Ishikawa (cell line): ENCODE data around the gene RYR1.

Source experiments
- CEBPB ChIP-seq: IDR thresholded peaks from 2 replicates; pipeline ENCODE4 v1.6.1; 2012
- CREB1 ChIP-seq: IDR thresholded peaks from 2 replicates; pipeline ENCODE4 v1.6.1; 2012; ENCODE audit warnings: low read depth
- EGR1 ChIP-seq: IDR thresholded peaks from 2 replicates; pipeline ENCODE4 v1.6.1; 2012
- EP300 ChIP-seq: IDR thresholded peaks from 2 replicates; pipeline ENCODE4 v1.6.1; 2012; ENCODE audit warnings: borderline replicate concordance
- RAD21 ChIP-seq: IDR thresholded peaks from 2 replicates; pipeline ENCODE4 v1.6.1; 2012; ENCODE audit warnings: low read depth
- TAF1 ChIP-seq: IDR thresholded peaks from 2 replicates; pipeline ENCODE4 v1.6.1; 2012; ENCODE audit warnings: low read depth, mild to moderate bottlenecking
- TEAD4 ChIP-seq: IDR thresholded peaks from 2 replicates; pipeline ENCODE4 v1.6.1; 2012
- TF ChIP-seq, protein P1 (sequence below): IDR thresholded peaks from 2 replicates; pipeline ENCODE4 v1.6.1; 2012
- TF ChIP-seq, protein P2 (sequence below): IDR thresholded peaks from 2 replicates; pipeline ENCODE4 v1.6.1; 2012
- TF ChIP-seq, protein P3 (sequence below): IDR thresholded peaks from 2 replicates; pipeline ENCODE4 v1.6.1; 2012; ENCODE audit warnings: low read depth, mild to moderate bottlenecking

DNA sequence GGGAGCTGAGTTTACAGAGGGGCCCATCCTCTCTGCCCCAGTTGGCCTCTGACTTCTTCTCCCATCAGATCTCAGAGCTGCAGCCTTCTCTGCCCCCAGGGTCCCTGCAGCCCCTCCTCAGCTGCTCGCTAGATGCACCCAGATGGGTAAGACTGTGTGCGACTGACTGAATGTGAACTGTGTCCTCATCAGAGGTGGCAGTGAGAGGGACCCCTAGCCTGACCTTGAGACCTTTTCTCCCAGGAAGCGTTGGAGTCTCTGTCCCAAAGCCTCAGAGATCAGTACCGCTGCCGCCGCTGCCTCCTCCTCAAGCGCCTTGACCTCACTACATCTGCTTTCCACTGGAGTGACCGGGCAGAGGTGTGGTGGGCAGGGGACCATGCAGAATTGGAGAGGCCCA is 28.2 kb upstream of the RYR1 start:
- TF ChIP-seq CREB1 (no peak), TAF1 (no peak), CEBPB (no peak), TEAD4 (no peak), RAD21 (no peak), EGR1 (no peak), EP300 (no peak)
- TF ChIP-seq, protein P1, sequence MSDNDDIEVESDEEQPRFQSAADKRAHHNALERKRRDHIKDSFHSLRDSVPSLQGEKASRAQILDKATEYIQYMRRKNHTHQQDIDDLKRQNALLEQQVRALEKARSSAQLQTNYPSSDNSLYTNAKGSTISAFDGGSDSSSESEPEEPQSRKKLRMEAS, result no peak
- TF ChIP-seq, protein P2, sequence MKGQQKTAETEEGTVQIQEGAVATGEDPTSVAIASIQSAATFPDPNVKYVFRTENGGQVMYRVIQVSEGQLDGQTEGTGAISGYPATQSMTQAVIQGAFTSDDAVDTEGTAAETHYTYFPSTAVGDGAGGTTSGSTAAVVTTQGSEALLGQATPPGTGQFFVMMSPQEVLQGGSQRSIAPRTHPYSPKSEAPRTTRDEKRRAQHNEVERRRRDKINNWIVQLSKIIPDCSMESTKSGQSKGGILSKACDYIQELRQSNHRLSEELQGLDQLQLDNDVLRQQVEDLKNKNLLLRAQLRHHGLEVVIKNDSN, result no peak
- TF ChIP-seq, protein P3, sequence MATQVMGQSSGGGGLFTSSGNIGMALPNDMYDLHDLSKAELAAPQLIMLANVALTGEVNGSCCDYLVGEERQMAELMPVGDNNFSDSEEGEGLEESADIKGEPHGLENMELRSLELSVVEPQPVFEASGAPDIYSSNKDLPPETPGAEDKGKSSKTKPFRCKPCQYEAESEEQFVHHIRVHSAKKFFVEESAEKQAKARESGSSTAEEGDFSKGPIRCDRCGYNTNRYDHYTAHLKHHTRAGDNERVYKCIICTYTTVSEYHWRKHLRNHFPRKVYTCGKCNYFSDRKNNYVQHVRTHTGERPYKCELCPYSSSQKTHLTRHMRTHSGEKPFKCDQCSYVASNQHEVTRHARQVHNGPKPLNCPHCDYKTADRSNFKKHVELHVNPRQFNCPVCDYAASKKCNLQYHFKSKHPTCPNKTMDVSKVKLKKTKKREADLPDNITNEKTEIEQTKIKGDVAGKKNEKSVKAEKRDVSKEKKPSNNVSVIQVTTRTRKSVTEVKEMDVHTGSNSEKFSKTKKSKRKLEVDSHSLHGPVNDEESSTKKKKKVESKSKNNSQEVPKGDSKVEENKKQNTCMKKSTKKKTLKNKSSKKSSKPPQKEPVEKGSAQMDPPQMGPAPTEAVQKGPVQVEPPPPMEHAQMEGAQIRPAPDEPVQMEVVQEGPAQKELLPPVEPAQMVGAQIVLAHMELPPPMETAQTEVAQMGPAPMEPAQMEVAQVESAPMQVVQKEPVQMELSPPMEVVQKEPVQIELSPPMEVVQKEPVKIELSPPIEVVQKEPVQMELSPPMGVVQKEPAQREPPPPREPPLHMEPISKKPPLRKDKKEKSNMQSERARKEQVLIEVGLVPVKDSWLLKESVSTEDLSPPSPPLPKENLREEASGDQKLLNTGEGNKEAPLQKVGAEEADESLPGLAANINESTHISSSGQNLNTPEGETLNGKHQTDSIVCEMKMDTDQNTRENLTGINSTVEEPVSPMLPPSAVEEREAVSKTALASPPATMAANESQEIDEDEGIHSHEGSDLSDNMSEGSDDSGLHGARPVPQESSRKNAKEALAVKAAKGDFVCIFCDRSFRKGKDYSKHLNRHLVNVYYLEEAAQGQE, result no peak
